HepG2 (cell line): ENCODE measurements around the gene KDM6B. TPM values are rescaled to one million over a fixed set of nuclear protein-coding genes. Genes with fewer than 3 reads are reported as not detected.

ENCODE experiments used
- ATF2 ChIP-seq: sonication (generic); formaldehyde crosslinking; IDR thresholded peaks from 2 replicates; pipeline ENCODE4 v1.4.0; 2020; ENCODE audit warnings: missing genetic modification reagents
- KLF15 ChIP-seq: sonication (generic); formaldehyde crosslinking; IDR thresholded peaks from 2 replicates; pipeline ENCODE4 v1.8.1; 2023; ENCODE audit warnings: borderline replicate concordance, mild to moderate bottlenecking, inconsistent platforms, missing genetic modification reagents, mixed read lengths
- MZF1 ChIP-seq: sonication (generic); formaldehyde crosslinking; IDR thresholded peaks from 2 replicates; pipeline ENCODE4 v1.8.1; 2023; ENCODE audit warnings: mild to moderate bottlenecking, missing genetic modification reagents, borderline replicate concordance
- THRA ChIP-seq: sonication (generic); formaldehyde crosslinking; IDR thresholded peaks from 2 replicates; pipeline ENCODE4 v1.4.0; 2020; ENCODE audit warnings: missing genetic modification reagents, borderline replicate concordance
- THYN1 ChIP-seq: sonication (generic); formaldehyde crosslinking; IDR thresholded peaks from 2 replicates; pipeline ENCODE4 v1.8.1; 2023; ENCODE audit warnings: low read depth, mild to moderate bottlenecking, moderate library complexity, missing genetic modification reagents, borderline replicate concordance
- ZBTB33 ChIP-seq: sonication (generic); formaldehyde crosslinking; IDR thresholded peaks from 2 replicates; pipeline ENCODE4 v1.4.0; 2020; ENCODE audit warnings: missing genetic modification reagents
- ZNF205 ChIP-seq: IDR thresholded peaks from 2 replicates; pipeline ENCODE4 v1.6.1; 2018; ENCODE audit warnings: missing biosample characterization, missing genetic modification reagents
- polyA plus RNA-seq, 8 experiments: library from polyadenylated mRNA; depleted of rRNA in 3 of 8; stranded (reverse) in 7 of 8; unstranded in 1 of 8; fragments of >200 nt; fragmentation: Illumina TruSeq in 4 of 8; extraction: Trizol in 4 of 8; gene quantifications; 2 replicates each; pipeline versions ENCODE4 v1.2.1 to v1.2.3, GENCODE V29; 2011 to 2016; ENCODE audit warnings: low read depth in 4 of 8, missing spikeins in 1 of 8, mixed read lengths in 1 of 8; ENCODE audit not compliant: insufficient read depth in 1 of 8
- total RNA-seq, 5 experiments: library from RNA; depleted of rRNA; stranded (reverse); fragments of >200 nt; fragmentation: Illumina TruSeq; extraction: Trizol; gene quantifications; 2 replicates each; pipeline ENCODE4 v1.2.3, GENCODE V29; 2016; ENCODE audit warnings: low read depth in 1 of 5

Gene KDM6B
- total and polyA plus RNA-seq, 2 of the 13 experiments (the other 11 are each of a cell fraction or from before 2014, with no cell fraction given) = 1.3 to 2.1 TPM

GRCh38 chr17:7818026-7818425 lies 16.0 kb upstream of the KDM6B start (continued):
- TF ChIP-seq ATF2 (CRISPR knock-in tag) (no peak), ZBTB33 (CRISPR knock-in tag) (no peak), THRA (CRISPR knock-in tag) (no peak), ZNF205 (no peak), KLF15 (CRISPR knock-in tag) (no peak), THYN1 (CRISPR knock-in tag) (no peak), MZF1 (CRISPR knock-in tag) (no peak)
